ENCODE measurements around the gene PPFIA2.

The PPFIA2 gene

GRCh38 chr12:81759190-81760051, at the start of gene PPFIA2:
Gene PPFIA2, minus strand, starts transcription at chr12:81759350.
- DNase-seq (ENCODE audit: low read depth in 2 of 2): no peak

GRCh38 chr12:81800298-81801148, 41.4 kb upstream of the PPFIA2 start:
- DNase-seq (ENCODE audit: low read depth in 2 of 2): no peak

GRCh38 chr12:81798294-81798693, 39.1 kb upstream of the PPFIA2 start:
- DNase-seq (ENCODE audit: low read depth in 2 of 2): no peak

GRCh38 chr12:81797100-81797499, 38.0 kb upstream of the PPFIA2 start:
- no peak for DNase-seq (ENCODE audit: low read depth in 2 of 2)

GRCh38 chr12:81792666-81793065, 33.5 kb upstream of the PPFIA2 start:
- no peak for DNase-seq (ENCODE audit: low read depth in 2 of 2)

GRCh38 chr12:81779216-81779615, 20.1 kb upstream of the PPFIA2 start:
- DNase-seq (ENCODE audit: low read depth in 2 of 2): no peak

GRCh38 chr12:81778719-81779118, 19.6 kb upstream of the PPFIA2 start:
- DNase-seq (ENCODE audit: low read depth in 2 of 2): no peak

- no peak for DNase-seq (ENCODE audit: low read depth in 2 of 2)
Observed at GRCh38 chr12:81758421-81759189, 545 bp downstream of the PPFIA2 start.

- no peak for DNase-seq (ENCODE audit: low read depth in 2 of 2)
Observed at GRCh38 chr12:81757731-81758365, 1.3 kb downstream of the PPFIA2 start.

GRCh38 chr12:81729781-81730180, 29.4 kb downstream of the PPFIA2 start:
- no peak for DNase-seq (ENCODE audit: low read depth in 2 of 2)

- no peak for DNase-seq (ENCODE audit: low read depth in 2 of 2)
Observed at GRCh38 chr12:81727391-81727790, 31.8 kb downstream of the PPFIA2 start.

GRCh38 chr12:81726634-81727033, 32.5 kb downstream of the PPFIA2 start:
- no peak for DNase-seq (ENCODE audit: low read depth in 2 of 2)

GRCh38 chr12:81723361-81723760, 35.8 kb downstream of the PPFIA2 start:
- no peak for DNase-seq (ENCODE audit: low read depth in 2 of 2)

- DNase-seq (ENCODE audit: low read depth in 2 of 2): no peak
Observed at GRCh38 chr12:81722004-81722403, 37.1 kb downstream of the PPFIA2 start.

- no peak for DNase-seq (ENCODE audit: low read depth in 2 of 2)
Observed at GRCh38 chr12:81718616-81719015, 40.5 kb downstream of the PPFIA2 start.

- no peak for DNase-seq (ENCODE audit: low read depth in 2 of 2)
Observed at GRCh38 chr12:81712536-81712935, 46.6 kb downstream of the PPFIA2 start.

GRCh38 chr12:81705586-81705985, 53.6 kb downstream of the PPFIA2 start:
- no peak for DNase-seq (ENCODE audit: low read depth in 2 of 2)

- DNase-seq (ENCODE audit: low read depth in 2 of 2): no peak
Observed at GRCh38 chr12:81699551-81699950, 59.6 kb downstream of the PPFIA2 start.

GRCh38 chr12:81692008-81692407, 67.1 kb downstream of the PPFIA2 start:
- DNase-seq (ENCODE audit: low read depth in 2 of 2): no peak

- DNase-seq (ENCODE audit: low read depth in 2 of 2): no peak
Observed at GRCh38 chr12:81683881-81684280, 75.3 kb downstream of the PPFIA2 start.

- no peak for DNase-seq (ENCODE audit: low read depth in 2 of 2)
Observed at GRCh38 chr12:81679614-81680013, 79.5 kb downstream of the PPFIA2 start.

GRCh38 chr12:81670759-81671158, 88.4 kb downstream of the PPFIA2 start:
- no peak for DNase-seq (ENCODE audit: low read depth in 2 of 2)

Measured in stimulated activated CD4-positive, alpha-beta T cell treated with anti-CD3 and anti-CD28 coated beads, Interleukin-4, amount 100 ng/mL, for 48 hours (primary cell).